GM23338 (cell line): ENCODE results near the gene RPS6KA5.

Experiments
- CTCF ChIP-seq, 2 experiments: fragments of 200-600 bp in 1 of 2; sonication (generic) in 1 of 2; conservative IDR thresholded peaks; 2 replicates each; pipeline versions ENCODE4 v1.5.1 to v1.6.1; 2016 to 2017; ENCODE audit warnings: antibody characterized with exemption in 2 of 2, low read depth in 2 of 2, mild to moderate bottlenecking in 2 of 2, moderate library complexity in 1 of 2
- EZH2 ChIP-seq: fragments of 200-600 bp; sonication (generic); IDR thresholded peaks from one replicate; pipeline ENCODE4 v1.8.0; 2017; ENCODE audit warnings: antibody characterized with exemption, mild to moderate bottlenecking, low read depth; ENCODE audit not compliant: unreplicated experiment
- JUNB ChIP-seq: IDR thresholded peaks from one replicate; pipeline ENCODE4 v1.6.1; 2016; ENCODE audit warnings: antibody characterized with exemption; ENCODE audit not compliant: unreplicated experiment
- POLR2AphosphoS5 ChIP-seq: IDR thresholded peaks from 2 replicates; pipeline ENCODE4 v1.6.1; 2016; ENCODE audit warnings: antibody characterized with exemption, low read depth
- REST ChIP-seq: IDR thresholded peaks from one replicate; pipeline ENCODE4 v1.6.1; 2018; ENCODE audit warnings: antibody characterized with exemption; ENCODE audit not compliant: unreplicated experiment
- STAT1 ChIP-seq: IDR thresholded peaks from one replicate; pipeline ENCODE4 v1.6.1; 2016; ENCODE audit warnings: antibody characterized with exemption; ENCODE audit not compliant: unreplicated experiment
- ZNF114 ChIP-seq: fragments of 250-450 bp; sonication (Bioruptor Pico); IDR thresholded peaks from 2 replicates; pipeline ENCODE4 v1.5.0; 2020; ENCODE audit warnings: mild to moderate bottlenecking, moderate library complexity

- TF ChIP-seq REST (no peak), JUNB (no peak), CTCF (conservative IDR thresholded peaks at IDR 0.05; ENCODE audit: low read depth in 2 of 2) (no peak), POLR2AphosphoS5 (no peak), EZH2 (no peak), ZNF114 (CRISPR knock-in tag) (no peak), STAT1 (no peak)
These were observed 23.5 kb downstream of the RPS6KA5 start for GRCh38 chr14:91036741-91037469.
